OCI-LY3 (cell line): ENCODE data around the gene C14orf132.

Experiments used
- EZH2phosphoT487 ChIP-seq: fragments of 200-600 bp; shearing (Covaris generic); IDR thresholded peaks from 2 replicates; pipeline ENCODE4 v1.6.1; 2018; ENCODE audit warnings: antibody characterized with exemption, mixed run types, low read depth
- TF ChIP-seq, protein P1 (sequence below): fragments of 200-600, 300-600 bp; sonication (generic); IDR thresholded peaks from 2 replicates; pipeline ENCODE4 v1.5.1; 2014; ENCODE audit warnings: antibody characterized with exemption, low read length, low read depth

DNA sequence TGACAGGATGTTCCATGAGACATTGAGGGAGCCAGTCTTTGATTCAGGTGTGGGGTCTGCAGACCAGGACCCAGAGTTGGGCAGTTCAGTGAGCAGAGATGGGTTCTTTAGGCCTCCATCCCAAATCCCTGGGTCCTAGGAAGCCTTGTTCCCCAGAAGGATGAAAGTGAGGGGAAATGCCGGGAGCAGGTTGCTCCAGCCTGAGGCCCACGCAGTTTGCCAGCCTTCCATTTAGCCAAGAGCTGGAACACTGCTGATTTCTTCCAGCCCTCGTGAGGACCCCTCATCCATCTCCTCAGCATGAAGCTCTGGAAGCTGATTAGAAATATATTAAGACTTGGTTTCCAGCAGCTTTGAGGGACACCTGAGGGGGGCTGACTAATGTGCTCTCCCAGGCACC lies 12.1 kb downstream of the C14orf132 start:
- TF ChIP-seq, protein P1, sequence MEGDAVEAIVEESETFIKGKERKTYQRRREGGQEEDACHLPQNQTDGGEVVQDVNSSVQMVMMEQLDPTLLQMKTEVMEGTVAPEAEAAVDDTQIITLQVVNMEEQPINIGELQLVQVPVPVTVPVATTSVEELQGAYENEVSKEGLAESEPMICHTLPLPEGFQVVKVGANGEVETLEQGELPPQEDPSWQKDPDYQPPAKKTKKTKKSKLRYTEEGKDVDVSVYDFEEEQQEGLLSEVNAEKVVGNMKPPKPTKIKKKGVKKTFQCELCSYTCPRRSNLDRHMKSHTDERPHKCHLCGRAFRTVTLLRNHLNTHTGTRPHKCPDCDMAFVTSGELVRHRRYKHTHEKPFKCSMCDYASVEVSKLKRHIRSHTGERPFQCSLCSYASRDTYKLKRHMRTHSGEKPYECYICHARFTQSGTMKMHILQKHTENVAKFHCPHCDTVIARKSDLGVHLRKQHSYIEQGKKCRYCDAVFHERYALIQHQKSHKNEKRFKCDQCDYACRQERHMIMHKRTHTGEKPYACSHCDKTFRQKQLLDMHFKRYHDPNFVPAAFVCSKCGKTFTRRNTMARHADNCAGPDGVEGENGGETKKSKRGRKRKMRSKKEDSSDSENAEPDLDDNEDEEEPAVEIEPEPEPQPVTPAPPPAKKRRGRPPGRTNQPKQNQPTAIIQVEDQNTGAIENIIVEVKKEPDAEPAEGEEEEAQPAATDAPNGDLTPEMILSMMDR: no peak
- no peak for TF ChIP-seq EZH2phosphoT487
